ENCODE data around the gene QSOX2. TPM values are rescaled to one million over a fixed set of nuclear protein-coding genes. Genes with fewer than 3 reads are reported as not detected.

The QSOX2 gene
- total RNA-seq, 2 experiments from 2014 or later: 14.4 TPM

GRCh38 chr9:136178061-136178772 lies 67.4 kb downstream of the QSOX2 start:
- Mint-ChIP-seq H3K9me3 (no peaks in the 10 kb centered on the region), H3K36me3 (ENCODE audit: low read depth) (no peaks in the 10 kb centered on the region)

DNA sequence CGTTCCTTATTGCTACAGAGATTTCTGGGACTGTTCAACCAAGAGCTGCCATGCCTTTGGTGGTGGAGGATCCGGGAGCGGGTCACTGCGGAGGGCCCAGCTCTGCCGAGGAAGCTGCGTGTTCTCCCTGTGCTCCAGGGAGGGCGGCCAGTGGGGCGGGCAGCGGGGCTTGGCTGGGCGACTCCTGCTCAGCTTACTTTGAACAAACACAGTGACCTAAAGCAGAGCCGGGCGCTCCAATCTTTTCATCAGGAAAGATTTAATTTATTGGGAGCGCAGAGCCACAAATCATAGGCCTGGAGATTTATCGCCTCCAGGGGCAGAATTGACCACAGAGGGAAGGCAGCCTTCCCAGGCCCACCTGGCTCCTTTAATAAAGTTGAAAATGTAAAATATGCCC lies 68.4 kb downstream of the QSOX2 start:
- H3K36me3 Mint-ChIP-seq (ENCODE audit: low read depth): no peaks in the 10 kb centered on the region
- POLR2A ChIA-PET: no interaction called here
- ATAC-seq (ENCODE audit: poor library complexity) (no peak), DNase-seq (no peak)
- no peak overlapping the region for H3K4me3 Mint-ChIP-seq
- H3K4me1 ChIP-seq (ENCODE audit: insufficient read depth, low read length): no peaks in the 10 kb centered on the region
- no peaks in the 10 kb centered on the region for H3K9me3 Mint-ChIP-seq
- CTCF ChIA-PET: no interaction called here
- intact Hi-C loops (cut with DNase I, micrococcal nuclease): no loop called here
- H3K4me3 ChIP-seq (ENCODE audit: low read length): no peak overlapping the region
- H3K36me3 ChIP-seq (ENCODE audit: insufficient read depth, low read length): no peaks in the 10 kb centered on the region
- H3K27me3 ChIP-seq (ENCODE audit: control insufficient read depth in 1 of 2, insufficient read depth in 2 of 2, low read length in 2 of 2): no peaks in the 10 kb centered on the region
- TF ChIP-seq CTCF (IDR thresholded peaks at IDR 0.05): no peak
- H3K9me3 ChIP-seq (ENCODE audit: control insufficient read depth in 1 of 2, insufficient read depth in 1 of 2, low read length in 2 of 2): peaks cover 0 to 11% of the 10 kb centered on the region in 2 experiments
- no peaks in the 10 kb centered on the region for H3K4me1 Mint-ChIP-seq (ENCODE audit: low read depth)
- no peak overlapping the region for H3K27ac Mint-ChIP-seq
- no peak overlapping the region for H3K27ac ChIP-seq (ENCODE audit: low read depth in 1 of 2, low read length in 2 of 2)
- peaks cover 12% of the 10 kb centered on the region for H3K27me3 Mint-ChIP-seq

More at GRCh38 chr9:136178061-136178772, 67.4 kb downstream of the QSOX2 start:
- H3K4me1 Mint-ChIP-seq (ENCODE audit: low read depth): no peaks in the 10 kb centered on the region
- no peak for ATAC-seq (ENCODE audit: poor library complexity)
- no peak overlapping the region for H3K27ac ChIP-seq (ENCODE audit: low read depth in 1 of 2, low read length in 2 of 2)
- no peak overlapping the region for H3K4me3 ChIP-seq (ENCODE audit: low read length)
- no peak overlapping the region for H3K4me3 Mint-ChIP-seq
- no peak overlapping the region for H3K27ac Mint-ChIP-seq
- no peaks in the 10 kb centered on the region for H3K27me3 ChIP-seq (ENCODE audit: control insufficient read depth in 1 of 2, insufficient read depth in 2 of 2, low read length in 2 of 2)
- no peak for TF ChIP-seq CTCF (IDR thresholded peaks at IDR 0.05)
- intact Hi-C loops (cut with DNase I, micrococcal nuclease): no loop called here
- CTCF ChIA-PET: no interaction called here
- POLR2A ChIA-PET: no interaction called here
- peaks cover 0 to 17% of the 10 kb centered on the region in 2 experiments for H3K9me3 ChIP-seq (ENCODE audit: control insufficient read depth in 1 of 2, insufficient read depth in 1 of 2, low read length in 2 of 2)
- H3K4me1 ChIP-seq (ENCODE audit: insufficient read depth, low read length): no peaks in the 10 kb centered on the region
- no peaks in the 10 kb centered on the region for H3K36me3 ChIP-seq (ENCODE audit: insufficient read depth, low read length)
- no peak for DNase-seq
- H3K27me3 Mint-ChIP-seq: peaks cover 16% of the 10 kb centered on the region

- no peak overlapping the region for H3K27ac Mint-ChIP-seq
Measured at GRCh38 chr9:136175616-136176197, 69.9 kb downstream of the QSOX2 start.

More at GRCh38 chr9:136175616-136176197, 69.9 kb downstream of the QSOX2 start:
- Mint-ChIP-seq H3K4me3 (no peak overlapping the region), H3K9me3 (no peaks in the 10 kb centered on the region), H3K4me1 (ENCODE audit: low read depth) (no peaks in the 10 kb centered on the region), H3K27me3 (peaks cover 12% of the 10 kb centered on the region), H3K36me3 (ENCODE audit: low read depth) (no peaks in the 10 kb centered on the region)
- POLR2A ChIA-PET: no interaction called here
- no peak for TF ChIP-seq CTCF (IDR thresholded peaks at IDR 0.05)
- no peak overlapping the region for H3K4me3 ChIP-seq (ENCODE audit: low read length)
- peaks cover 0 to 11% of the 10 kb centered on the region in 2 experiments for H3K9me3 ChIP-seq (ENCODE audit: control insufficient read depth in 1 of 2, insufficient read depth in 1 of 2, low read length in 2 of 2)
- no peaks in the 10 kb centered on the region for H3K4me1 ChIP-seq (ENCODE audit: insufficient read depth, low read length)
- H3K36me3 ChIP-seq (ENCODE audit: insufficient read depth, low read length): no peaks in the 10 kb centered on the region
- CTCF ChIA-PET: no interaction called here
- H3K27ac ChIP-seq (ENCODE audit: low read depth in 1 of 2, low read length in 2 of 2): no peak overlapping the region
- ATAC-seq (ENCODE audit: poor library complexity) (no peak), DNase-seq (no peak)
- intact Hi-C loops (cut with DNase I, micrococcal nuclease): no loop called here
- no peaks in the 10 kb centered on the region for H3K27me3 ChIP-seq (ENCODE audit: control insufficient read depth in 1 of 2, insufficient read depth in 2 of 2, low read length in 2 of 2)
